Ammon's horn (tissue), 1 donor: ENCODE results near the gene ZNF662.
A peak's percentile ranks its signal among the peaks of the same experiment; 100 is the strongest.

Source experiments
- DNase-seq: peaks from one replicate; pipeline ENCODE4 v3.0.0-alpha.2; 2016; ENCODE audit warnings: low spot score

ZNF662 gene

DNA sequence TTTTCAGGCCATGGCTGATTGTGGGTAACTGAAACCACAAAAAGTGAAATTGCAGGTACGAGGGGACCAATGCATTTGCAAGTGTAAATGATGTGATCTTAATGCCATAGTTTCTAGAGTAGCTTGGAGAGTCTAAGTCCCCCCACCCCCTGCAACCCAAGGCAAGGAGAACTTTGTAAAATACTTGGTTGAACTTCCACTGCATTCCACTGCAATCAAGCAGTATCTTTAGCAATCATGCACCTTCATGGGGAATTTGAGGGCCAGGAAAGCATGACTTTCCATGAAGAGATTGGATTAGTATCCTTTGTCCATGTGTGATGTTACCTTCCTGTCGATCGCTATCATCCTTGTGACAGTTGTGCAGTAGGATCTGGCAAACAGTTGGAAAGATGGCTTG is 18.9 kb upstream of the ZNF662 start:
- no peak for DNase-seq

GRCh38 chr3:42891042-42891441 is 14.9 kb upstream of the ZNF662 start:
- DNase-seq = no peak

- DNase-seq = no peak
Measured at GRCh38 chr3:42892169-42892568, 13.8 kb upstream of the ZNF662 start.

DNA sequence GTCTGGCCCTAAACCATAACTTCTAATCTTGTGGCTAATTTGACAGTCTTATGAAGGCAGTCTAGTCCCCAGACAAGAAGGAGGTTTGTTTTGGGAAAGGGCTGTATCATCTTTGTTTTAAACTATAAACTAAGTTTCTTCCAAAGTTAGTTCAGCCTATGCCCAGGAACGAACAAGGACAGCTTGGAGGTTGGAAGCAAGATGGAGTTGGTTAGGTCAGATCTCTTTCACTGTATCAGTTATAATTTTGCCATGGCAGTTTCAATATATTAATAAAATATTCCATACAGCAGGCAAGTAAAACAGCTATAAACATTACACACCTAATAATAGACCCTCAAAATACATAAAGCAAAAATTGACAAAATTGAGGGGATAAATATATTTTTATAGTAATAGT is 13.1 kb upstream of the ZNF662 start:
- no peak for DNase-seq

DNA sequence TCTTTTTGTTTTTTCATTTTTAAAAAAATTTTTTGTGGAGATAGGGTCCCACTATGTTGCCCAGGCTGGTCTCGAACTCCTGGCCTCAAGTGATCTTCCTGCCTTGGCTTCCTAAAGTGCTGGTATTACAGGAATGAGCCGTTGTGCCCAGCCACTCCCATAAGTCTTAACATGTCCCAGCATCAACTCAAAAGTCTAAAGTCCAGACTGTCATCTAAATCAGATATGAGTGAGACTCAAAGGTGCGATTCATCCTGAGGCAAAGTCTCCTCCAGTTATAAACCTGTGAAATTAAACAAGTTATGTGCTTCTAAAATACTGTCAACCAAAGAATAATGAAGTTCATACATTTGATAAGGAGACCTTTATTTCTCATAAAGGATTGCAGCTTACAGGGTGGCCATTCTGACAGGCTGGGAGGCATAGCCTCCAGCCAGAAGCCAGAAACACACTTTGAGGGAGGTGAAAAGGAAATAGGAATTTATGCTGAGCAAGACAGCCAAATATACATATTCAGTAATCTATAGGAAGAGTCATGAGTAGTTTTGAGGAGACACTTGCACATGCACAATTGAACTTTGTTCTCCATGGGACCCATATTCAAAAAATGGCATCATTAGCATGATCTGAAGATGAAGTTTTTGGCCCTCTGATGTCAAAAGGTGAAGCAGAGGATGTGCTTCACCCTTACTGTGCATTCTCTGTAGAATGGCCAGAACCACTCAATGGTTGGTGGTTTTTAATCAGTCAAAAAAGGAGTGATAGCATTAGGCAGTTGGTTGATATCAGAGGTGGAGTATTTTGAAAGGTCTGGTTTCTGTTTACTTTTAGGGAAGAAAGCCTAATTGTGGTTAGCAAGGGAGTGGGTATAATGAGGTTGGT is 11.0 kb upstream of the ZNF662 start:
- DNase-seq = no peak

- no peak for DNase-seq
Measured at GRCh38 chr3:42895580-42895868, 10.4 kb upstream of the ZNF662 start.

- no peak for DNase-seq
Measured at GRCh38 chr3:42898896-42899675, 6.9 kb upstream of the ZNF662 start.

DNA sequence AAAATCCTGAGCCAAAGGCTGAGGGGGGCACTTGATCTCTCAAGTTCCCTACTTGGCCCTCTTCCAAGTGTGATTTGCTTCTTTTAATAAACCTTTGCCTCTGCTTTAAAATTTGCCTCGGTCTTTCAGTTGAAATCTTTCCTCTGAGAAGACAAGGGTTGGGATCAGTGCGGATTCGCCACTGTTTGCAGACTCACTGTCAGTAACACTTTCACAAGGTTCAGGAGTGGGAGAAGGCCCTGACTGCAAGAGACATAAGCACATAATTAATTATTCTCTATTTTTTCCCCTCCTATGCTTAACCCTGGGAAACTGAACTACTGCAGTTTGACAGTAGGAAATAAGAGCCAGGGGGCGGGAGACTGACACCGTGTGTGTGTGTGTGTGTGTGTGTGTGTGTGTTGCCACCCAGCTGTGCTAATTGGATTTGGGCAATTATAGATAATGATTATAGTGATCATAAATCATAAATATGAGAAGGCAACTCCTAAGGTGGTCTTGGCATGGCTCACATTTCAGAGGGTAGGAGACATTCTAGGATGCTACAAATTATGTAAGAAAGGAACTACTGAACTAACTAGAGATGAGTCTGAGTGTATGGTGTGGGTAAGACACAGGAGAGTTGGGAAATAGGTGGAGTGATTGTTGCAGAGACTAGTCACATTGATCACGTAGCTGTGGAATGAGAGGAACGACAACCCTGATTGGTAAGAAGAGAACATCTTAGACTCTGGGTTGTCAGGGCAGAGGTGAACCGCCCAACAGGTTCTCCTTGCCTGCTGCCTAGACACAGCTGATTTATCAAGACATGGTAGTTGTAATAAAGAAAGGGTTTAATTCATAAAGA is 5.5 kb upstream of the ZNF662 start:
- no peak for DNase-seq

DNA sequence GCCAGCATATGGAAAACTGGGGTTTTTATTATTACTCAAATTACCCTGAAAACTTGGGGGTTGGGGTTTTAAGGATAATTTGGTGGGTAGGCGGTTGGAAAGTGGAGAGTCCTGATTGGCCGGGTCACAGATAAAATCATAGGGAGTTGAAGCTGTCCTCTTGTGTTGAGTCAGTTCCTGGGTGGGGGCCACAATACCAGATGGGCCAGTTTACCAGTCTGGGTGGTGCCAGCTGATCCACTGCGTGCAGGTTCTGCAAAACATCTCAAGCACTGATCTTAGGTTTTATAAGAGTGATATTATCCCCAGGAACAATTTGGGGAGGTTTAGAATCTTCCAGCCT is 4.9 kb upstream of the ZNF662 start:
- no peak for DNase-seq

DNA sequence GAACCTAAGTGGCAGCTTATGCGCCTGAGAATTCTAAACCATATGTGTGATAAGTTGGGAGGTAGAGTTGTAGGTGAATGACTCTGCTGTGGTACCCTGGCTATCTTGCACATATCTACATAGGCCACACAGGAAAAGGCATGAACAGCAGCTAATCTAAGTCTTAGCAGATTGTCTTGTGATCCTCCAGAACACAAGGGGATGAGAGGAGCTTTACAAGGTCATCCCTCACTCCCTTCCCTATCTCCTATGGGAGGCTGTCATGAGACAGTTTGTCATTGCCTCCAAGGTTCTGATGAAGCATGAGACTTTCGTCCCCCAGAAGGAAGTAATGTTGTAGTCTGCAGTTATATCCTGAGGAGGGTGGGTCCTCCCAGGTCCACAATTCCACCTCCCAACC is 3.7 kb upstream of the ZNF662 start:
- DNase-seq = no peak

DNA sequence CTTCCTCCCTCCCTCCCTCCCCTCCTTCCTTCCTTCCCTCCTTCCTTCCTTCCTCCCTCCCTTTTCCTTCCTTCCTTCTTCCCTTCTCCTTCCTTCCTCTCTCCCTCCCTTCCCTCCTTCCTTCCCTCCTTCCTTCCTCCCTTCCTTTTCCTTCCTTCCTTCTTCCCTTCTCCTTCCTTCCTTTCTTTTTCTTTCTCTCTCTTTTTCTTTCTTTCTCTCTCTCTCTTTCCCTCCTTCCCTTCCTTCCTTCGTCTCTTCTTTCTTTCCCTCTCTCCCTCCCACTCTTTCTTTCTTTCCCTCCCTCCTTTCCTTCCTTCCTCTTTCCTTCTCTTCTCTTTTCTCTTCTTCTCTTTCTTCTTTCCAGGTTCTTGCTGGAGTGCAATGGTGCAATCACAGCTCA is 1.9 kb upstream of the ZNF662 start:
- DNase-seq = no peak

DNA sequence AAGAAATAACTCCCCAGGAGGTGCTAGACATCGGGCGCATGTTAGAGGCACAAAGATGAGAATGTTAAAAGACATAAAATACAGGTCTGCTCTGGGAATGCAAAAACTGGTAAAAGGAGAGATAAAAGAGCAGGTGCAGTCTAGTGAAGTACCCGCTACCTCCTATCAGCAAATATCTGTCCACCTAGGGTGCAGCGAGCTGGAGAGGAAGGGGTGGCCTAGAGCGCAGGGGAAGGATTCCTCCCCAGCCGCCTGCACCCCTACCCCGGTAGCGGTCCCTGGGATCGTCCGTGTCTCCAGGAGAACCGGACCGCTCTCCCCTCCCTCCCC is 237 bp upstream of the ZNF662 start:
- DNase-seq = no peak

DNA sequence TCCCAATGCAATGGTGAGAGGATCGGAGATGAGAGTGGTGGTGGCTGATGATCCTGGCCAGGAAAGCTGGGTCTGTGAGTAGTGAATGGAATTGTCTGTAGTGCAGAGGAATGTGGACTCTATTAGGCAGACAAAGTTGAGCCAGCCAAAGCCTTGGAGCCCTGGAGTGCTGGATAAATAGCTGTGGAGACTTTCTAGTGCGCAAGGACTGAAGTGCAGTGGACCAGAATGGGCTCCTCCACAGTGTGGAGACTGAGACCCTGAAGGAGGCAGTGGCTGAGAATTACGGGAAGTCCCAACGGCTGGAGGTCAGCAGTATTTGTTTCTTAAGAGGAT is 874 bp downstream of the ZNF662 start:
- DNase-seq = peak; percentile 19

- no peak for DNase-seq
Measured at GRCh38 chr3:42908675-42909074, 2.7 kb downstream of the ZNF662 start.

GRCh38 chr3:42911551-42911950 is 5.6 kb downstream of the ZNF662 start:
- DNase-seq = no peak

- no peak for DNase-seq
Measured at GRCh38 chr3:42914771-42915515, 9.0 kb downstream of the ZNF662 start.

- no peak for DNase-seq
Measured at GRCh38 chr3:42923606-42924005, 17.7 kb downstream of the ZNF662 start.

DNA sequence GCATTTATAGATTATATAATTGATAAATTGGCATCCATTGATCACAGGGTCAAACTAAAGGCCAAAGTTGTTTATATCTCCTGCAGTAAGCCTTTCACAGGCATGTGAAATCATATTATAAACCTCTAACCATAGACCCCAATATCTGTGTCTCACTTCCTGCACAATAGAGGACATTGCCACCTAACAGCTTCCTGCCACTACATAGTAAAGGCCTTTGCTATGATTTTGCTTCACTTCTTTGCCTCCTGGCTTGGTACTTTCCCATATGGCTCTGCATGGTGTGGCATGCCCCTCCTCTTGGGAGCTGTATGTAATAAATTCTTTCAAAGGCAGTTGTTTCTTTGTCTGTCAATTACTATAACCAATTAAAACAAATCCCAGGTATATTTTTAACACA is 20.4 kb downstream of the ZNF662 start:
- no peak for DNase-seq

GRCh38 chr3:42934111-42934510 is 28.2 kb downstream of the ZNF662 start:
- DNase-seq = no peak

GRCh38 chr3:42934910-42935309 is 29.0 kb downstream of the ZNF662 start:
- no peak for DNase-seq

DNA sequence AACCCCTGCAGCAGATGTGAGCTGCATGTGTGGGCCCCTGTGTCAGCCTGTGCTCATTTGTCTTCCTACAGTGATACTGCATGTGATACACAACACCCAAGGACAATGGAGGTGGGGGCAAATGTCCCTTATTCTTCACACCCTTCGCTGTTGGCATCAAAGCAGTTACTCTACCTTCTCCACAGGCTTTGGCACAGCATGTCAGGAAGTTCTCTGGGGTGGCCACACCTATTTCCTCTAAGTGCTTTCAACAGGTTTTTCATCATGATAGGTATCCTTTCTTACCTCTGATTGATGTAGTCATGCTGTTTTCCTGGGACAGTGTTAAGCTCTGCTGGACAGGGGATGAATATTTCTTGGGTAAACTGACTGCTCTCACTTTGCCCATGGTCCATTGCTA is 29.5 kb downstream of the ZNF662 start:
- DNase-seq = no peak
